Measurements from ENCODE around the gene HS3ST4. TPM values are rescaled to one million over a fixed set of nuclear protein-coding genes. Genes with fewer than 3 reads are reported as not detected.

The HS3ST4 gene
- total and polyA plus RNA-seq, 2 experiments from 2014 or later: 0.44 to 2.1 TPM

- Mint-ChIP-seq H3K4me3 (no peak overlapping the region), H3K9me3 (peaks cover 46% of the 10 kb centered on the region), H3K27ac (no peak overlapping the region), H3K4me1 (no peaks in the 10 kb centered on the region; the same call in 2 of the 3 replicates), H3K36me3 (ENCODE audit: low read depth) (peaks cover 3% of the 10 kb centered on the region; the same call in 2 of the 3 replicates), H3K27me3 (ENCODE audit: insufficient read depth, low read depth, poor library complexity) (peaks cover 5% of the 10 kb centered on the region)
- DNase-seq (ENCODE audit: low spot score) (no peak), ATAC-seq (no peak)
- Histone ChIP-seq H3K4me2 (no peak overlapping the region), H3K36me3 (ENCODE audit: insufficient read depth) (no peaks in the 10 kb centered on the region), H3K27ac (ENCODE audit: low read depth) (no peak overlapping the region), H3K79me2 (replicated peaks; ENCODE audit: insufficient read depth) (no peaks in the 10 kb centered on the region), H3K4me1 (ENCODE audit: insufficient read depth) (no peaks in the 10 kb centered on the region), H3K4me3 (no peak overlapping the region), H3F3A (replicated peaks; ENCODE audit: low read depth) (no peaks in the 10 kb centered on the region), H3K27me3 (ENCODE audit: insufficient read depth) (no peaks in the 10 kb centered on the region), H4K20me1 (replicated peaks; ENCODE audit: insufficient read depth) (no peaks in the 10 kb centered on the region), H2AFZ (no peak overlapping the region), H3K9me2 (ENCODE audit: insufficient read depth) (no peaks in the 10 kb centered on the region)
- no peak for TF ChIP-seq REST (IDR thresholded peaks at IDR 0.05; ENCODE audit: unreplicated experiment)
- no peak for TF ChIP-seq EZH2 (IDR thresholded peaks at IDR 0.05; ENCODE audit: low read depth, unreplicated experiment)
- TF ChIP-seq ZNF114 (CRISPR knock-in tag; IDR thresholded peaks at IDR 0.05): no peak
- no peak for TF ChIP-seq JUNB (IDR thresholded peaks at IDR 0.05; ENCODE audit: unreplicated experiment)
- TF ChIP-seq, protein P1, sequence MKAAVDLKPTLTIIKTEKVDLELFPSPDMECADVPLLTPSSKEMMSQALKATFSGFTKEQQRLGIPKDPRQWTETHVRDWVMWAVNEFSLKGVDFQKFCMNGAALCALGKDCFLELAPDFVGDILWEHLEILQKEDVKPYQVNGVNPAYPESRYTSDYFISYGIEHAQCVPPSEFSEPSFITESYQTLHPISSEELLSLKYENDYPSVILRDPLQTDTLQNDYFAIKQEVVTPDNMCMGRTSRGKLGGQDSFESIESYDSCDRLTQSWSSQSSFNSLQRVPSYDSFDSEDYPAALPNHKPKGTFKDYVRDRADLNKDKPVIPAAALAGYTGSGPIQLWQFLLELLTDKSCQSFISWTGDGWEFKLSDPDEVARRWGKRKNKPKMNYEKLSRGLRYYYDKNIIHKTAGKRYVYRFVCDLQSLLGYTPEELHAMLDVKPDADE (IDR thresholded peaks at IDR 0.05): no peak
- TF ChIP-seq CTCF (conservative IDR thresholded peaks at IDR 0.05; ENCODE audit: low read depth in 2 of 2): no peak
- no peak for TF ChIP-seq CREB1 (CRISPR knock-in tag; IDR thresholded peaks at IDR 0.05; ENCODE audit: low read depth)
- no peak for TF ChIP-seq POLR2AphosphoS5 (IDR thresholded peaks at IDR 0.05; ENCODE audit: low read depth)
- TF ChIP-seq, protein P2, sequence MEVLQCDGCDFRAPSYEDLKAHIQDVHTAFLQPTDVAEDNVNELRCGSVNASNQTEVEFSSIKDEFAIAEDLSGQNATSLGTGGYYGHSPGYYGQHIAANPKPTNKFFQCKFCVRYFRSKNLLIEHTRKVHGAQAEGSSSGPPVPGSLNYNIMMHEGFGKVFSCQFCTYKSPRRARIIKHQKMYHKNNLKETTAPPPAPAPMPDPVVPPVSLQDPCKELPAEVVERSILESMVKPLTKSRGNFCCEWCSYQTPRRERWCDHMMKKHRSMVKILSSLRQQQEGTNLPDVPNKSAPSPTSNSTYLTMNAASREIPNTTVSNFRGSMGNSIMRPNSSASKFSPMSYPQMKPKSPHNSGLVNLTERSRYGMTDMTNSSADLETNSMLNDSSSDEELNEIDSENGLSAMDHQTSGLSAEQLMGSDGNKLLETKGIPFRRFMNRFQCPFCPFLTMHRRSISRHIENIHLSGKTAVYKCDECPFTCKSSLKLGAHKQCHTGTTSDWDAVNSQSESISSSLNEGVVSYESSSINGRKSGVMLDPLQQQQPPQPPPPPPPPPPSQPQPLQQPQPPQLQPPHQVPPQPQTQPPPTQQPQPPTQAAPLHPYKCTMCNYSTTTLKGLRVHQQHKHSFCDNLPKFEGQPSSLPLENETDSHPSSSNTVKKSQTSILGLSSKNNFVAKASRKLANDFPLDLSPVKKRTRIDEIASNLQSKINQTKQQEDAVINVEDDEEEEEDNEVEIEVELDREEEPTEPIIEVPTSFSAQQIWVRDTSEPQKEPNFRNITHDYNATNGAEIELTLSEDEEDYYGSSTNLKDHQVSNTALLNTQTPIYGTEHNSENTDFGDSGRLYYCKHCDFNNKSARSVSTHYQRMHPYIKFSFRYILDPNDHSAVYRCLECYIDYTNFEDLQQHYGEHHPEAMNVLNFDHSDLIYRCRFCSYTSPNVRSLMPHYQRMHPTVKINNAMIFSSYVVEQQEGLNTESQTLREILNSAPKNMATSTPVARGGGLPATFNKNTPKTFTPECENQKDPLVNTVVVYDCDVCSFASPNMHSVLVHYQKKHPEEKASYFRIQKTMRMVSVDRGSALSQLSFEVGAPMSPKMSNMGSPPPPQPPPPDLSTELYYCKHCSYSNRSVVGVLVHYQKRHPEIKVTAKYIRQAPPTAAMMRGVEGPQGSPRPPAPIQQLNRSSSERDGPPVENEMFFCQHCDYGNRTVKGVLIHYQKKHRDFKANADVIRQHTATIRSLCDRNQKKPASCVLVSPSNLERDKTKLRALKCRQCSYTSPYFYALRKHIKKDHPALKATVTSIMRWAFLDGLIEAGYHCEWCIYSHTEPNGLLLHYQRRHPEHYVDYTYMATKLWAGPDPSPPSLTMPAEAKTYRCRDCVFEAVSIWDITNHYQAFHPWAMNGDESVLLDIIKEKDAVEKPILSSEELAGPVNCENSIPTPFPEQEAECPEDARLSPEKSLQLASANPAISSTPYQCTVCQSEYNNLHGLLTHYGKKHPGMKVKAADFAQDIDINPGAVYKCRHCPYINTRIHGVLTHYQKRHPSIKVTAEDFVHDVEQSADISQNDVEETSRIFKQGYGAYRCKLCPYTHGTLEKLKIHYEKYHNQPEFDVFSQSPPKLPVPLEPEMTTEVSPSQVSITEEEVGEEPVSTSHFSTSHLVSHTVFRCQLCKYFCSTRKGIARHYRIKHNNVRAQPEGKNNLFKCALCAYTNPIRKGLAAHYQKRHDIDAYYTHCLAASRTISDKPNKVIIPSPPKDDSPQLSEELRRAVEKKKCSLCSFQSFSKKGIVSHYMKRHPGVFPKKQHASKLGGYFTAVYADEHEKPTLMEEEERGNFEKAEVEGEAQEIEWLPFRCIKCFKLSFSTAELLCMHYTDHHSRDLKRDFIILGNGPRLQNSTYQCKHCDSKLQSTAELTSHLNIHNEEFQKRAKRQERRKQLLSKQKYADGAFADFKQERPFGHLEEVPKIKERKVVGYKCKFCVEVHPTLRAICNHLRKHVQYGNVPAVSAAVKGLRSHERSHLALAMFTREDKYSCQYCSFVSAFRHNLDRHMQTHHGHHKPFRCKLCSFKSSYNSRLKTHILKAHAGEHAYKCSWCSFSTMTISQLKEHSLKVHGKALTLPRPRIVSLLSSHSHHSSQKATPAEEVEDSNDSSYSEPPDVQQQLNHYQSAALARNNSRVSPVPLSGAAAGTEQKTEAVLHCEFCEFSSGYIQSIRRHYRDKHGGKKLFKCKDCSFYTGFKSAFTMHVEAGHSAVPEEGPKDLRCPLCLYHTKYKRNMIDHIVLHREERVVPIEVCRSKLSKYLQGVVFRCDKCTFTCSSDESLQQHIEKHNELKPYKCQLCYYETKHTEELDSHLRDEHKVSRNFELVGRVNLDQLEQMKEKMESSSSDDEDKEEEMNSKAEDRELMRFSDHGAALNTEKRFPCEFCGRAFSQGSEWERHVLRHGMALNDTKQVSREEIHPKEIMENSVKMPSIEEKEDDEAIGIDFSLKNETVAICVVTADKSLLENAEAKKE (CRISPR knock-in tag; IDR thresholded peaks at IDR 0.05): no peak
- no peak for TF ChIP-seq ZNF331 (CRISPR knock-in tag; IDR thresholded peaks at IDR 0.05; ENCODE audit: low read depth)
- TF ChIP-seq NANOG (IDR thresholded peaks at IDR 0.05; ENCODE audit: borderline replicate concordance): no peak
- no peak for TF ChIP-seq EZH2phosphoT487 (IDR thresholded peaks at IDR 0.05; ENCODE audit: unreplicated experiment)
Measured at GRCh38 chr16:25910971-25911370, 219.2 kb downstream of the HS3ST4 start.
